ENCODE results near the gene SMARCD2. TPM values are rescaled to one million over a fixed set of nuclear protein-coding genes. Genes with fewer than 3 reads are reported as not detected.
"Not testable (repeated sequence)": the region's sequence is repeated elsewhere in the genome, so short reads cannot be mapped to it uniquely, and the experiment has no call there.

SMARCD2 gene
- polyA plus RNA-seq, 1 experiment: 48.8 TPM

GRCh38 chr17:63880706-63881105, 38.2 kb upstream of the SMARCD2 start:
- Histone ChIP-seq H3K27me3 (ENCODE audit: control insufficient read depth, insufficient read depth, low read length) (peaks cover 4% of the 10 kb centered on the region), H3K4me3 (ENCODE audit: low read depth, low read length) (no peak overlapping the region), H3K9me3 (ENCODE audit: control insufficient read depth, insufficient read depth, low read length) (no peaks in the 10 kb centered on the region), H3K27ac (ENCODE audit: low read depth, low read length) (no peak overlapping the region)
- DNase-seq (ENCODE audit: low read depth, low spot score): no peak
- ChIA-PET POLR2A (no interaction called here), CTCF (interaction anchor here (1.4 kb wide), 1 partner anchor 11 kb away, joined by 6 read pairs; no protein-coding TSS in a partner anchor)
- TF ChIP-seq CTCF (IDR thresholded peaks at IDR 0.05; ENCODE audit: low read depth, low read length): no peak

GRCh38 chr17:63878413-63878812, 35.9 kb upstream of the SMARCD2 start:
- CTCF ChIA-PET; H3K27me3 ChIP-seq (ENCODE audit: control insufficient read depth, insufficient read depth, low read length); H3K27ac ChIP-seq (ENCODE audit: low read depth, low read length); DNase-seq (ENCODE audit: low read depth, low spot score); H3K9me3 ChIP-seq (ENCODE audit: control insufficient read depth, insufficient read depth, low read length); H3K4me3 ChIP-seq (ENCODE audit: low read depth, low read length); POLR2A ChIA-PET: not testable (repeated sequence)

- DNase-seq (ENCODE audit: low read depth, low spot score); H3K27ac ChIP-seq (ENCODE audit: low read depth, low read length); H3K9me3 ChIP-seq (ENCODE audit: control insufficient read depth, insufficient read depth, low read length); H3K27me3 ChIP-seq (ENCODE audit: control insufficient read depth, insufficient read depth, low read length); CTCF ChIA-PET; H3K4me3 ChIP-seq (ENCODE audit: low read depth, low read length); POLR2A ChIA-PET: not testable (repeated sequence)
Measured at GRCh38 chr17:63874693-63875092, 32.2 kb upstream of the SMARCD2 start.

GRCh38 chr17:63874061-63874626, 31.7 kb upstream of the SMARCD2 start:
- H3K4me3 ChIP-seq (ENCODE audit: low read depth, low read length); DNase-seq (ENCODE audit: low read depth, low spot score); H3K27ac ChIP-seq (ENCODE audit: low read depth, low read length); H3K27me3 ChIP-seq (ENCODE audit: control insufficient read depth, insufficient read depth, low read length); CTCF ChIA-PET; H3K9me3 ChIP-seq (ENCODE audit: control insufficient read depth, insufficient read depth, low read length); POLR2A ChIA-PET: not testable (repeated sequence)

- H3K9me3 ChIP-seq (ENCODE audit: control insufficient read depth, insufficient read depth, low read length); H3K27me3 ChIP-seq (ENCODE audit: control insufficient read depth, insufficient read depth, low read length); POLR2A ChIA-PET; H3K4me3 ChIP-seq (ENCODE audit: low read depth, low read length); CTCF ChIA-PET; H3K27ac ChIP-seq (ENCODE audit: low read depth, low read length); DNase-seq (ENCODE audit: low read depth, low spot score): not testable (repeated sequence)
Measured at GRCh38 chr17:63873577-63873976, 31.1 kb upstream of the SMARCD2 start, which contains the start of gene CSH2. CSH2 (minus strand) TSS chr17:63873677; CDS start chr17:63873614, 63 bp downstream.

- H3K4me3 ChIP-seq (ENCODE audit: low read depth, low read length); POLR2A ChIA-PET; CTCF ChIA-PET; H3K27me3 ChIP-seq (ENCODE audit: control insufficient read depth, insufficient read depth, low read length); DNase-seq (ENCODE audit: low read depth, low spot score); H3K27ac ChIP-seq (ENCODE audit: low read depth, low read length); H3K9me3 ChIP-seq (ENCODE audit: control insufficient read depth, insufficient read depth, low read length): not testable (repeated sequence)
Measured at GRCh38 chr17:63871646-63872365, 29.3 kb upstream of the SMARCD2 start.

- H3K4me3 ChIP-seq (ENCODE audit: low read depth, low read length); POLR2A ChIA-PET; H3K27me3 ChIP-seq (ENCODE audit: control insufficient read depth, insufficient read depth, low read length); DNase-seq (ENCODE audit: low read depth, low spot score); H3K27ac ChIP-seq (ENCODE audit: low read depth, low read length); H3K9me3 ChIP-seq (ENCODE audit: control insufficient read depth, insufficient read depth, low read length): not testable (repeated sequence)
- CTCF ChIA-PET: interaction anchor here (1.4 kb wide), 1 partner anchor 11 kb away, joined by 6 read pairs; the partner anchor contains the start of gene GH2
Measured at GRCh38 chr17:63870292-63870665, 27.8 kb upstream of the SMARCD2 start.
